DND-41 (cell line): ENCODE data around the gene INTS6.

Experiments used
- EZH2 ChIP-seq: IDR thresholded peaks from 3 replicates; pipeline ENCODE4 v1.6.1; 2012; ENCODE audit warnings: borderline replicate concordance, low read depth, mild to moderate bottlenecking, moderate library complexity, low read length, inconsistent platforms; ENCODE audit not compliant: severe bottlenecking
- TF ChIP-seq, protein P1 (sequence below): IDR thresholded peaks from 2 replicates; pipeline ENCODE4 v1.5.1; 2012; ENCODE audit warnings: borderline replicate concordance, low read length, moderate library complexity, mild to moderate bottlenecking; ENCODE audit not compliant: poor library complexity, severe bottlenecking; ENCODE audit errors: extremely low read depth

- TF ChIP-seq, protein P1, sequence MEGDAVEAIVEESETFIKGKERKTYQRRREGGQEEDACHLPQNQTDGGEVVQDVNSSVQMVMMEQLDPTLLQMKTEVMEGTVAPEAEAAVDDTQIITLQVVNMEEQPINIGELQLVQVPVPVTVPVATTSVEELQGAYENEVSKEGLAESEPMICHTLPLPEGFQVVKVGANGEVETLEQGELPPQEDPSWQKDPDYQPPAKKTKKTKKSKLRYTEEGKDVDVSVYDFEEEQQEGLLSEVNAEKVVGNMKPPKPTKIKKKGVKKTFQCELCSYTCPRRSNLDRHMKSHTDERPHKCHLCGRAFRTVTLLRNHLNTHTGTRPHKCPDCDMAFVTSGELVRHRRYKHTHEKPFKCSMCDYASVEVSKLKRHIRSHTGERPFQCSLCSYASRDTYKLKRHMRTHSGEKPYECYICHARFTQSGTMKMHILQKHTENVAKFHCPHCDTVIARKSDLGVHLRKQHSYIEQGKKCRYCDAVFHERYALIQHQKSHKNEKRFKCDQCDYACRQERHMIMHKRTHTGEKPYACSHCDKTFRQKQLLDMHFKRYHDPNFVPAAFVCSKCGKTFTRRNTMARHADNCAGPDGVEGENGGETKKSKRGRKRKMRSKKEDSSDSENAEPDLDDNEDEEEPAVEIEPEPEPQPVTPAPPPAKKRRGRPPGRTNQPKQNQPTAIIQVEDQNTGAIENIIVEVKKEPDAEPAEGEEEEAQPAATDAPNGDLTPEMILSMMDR = no peak
- no peak for TF ChIP-seq EZH2
Observed at GRCh38 chr13:51339354-51339753, 113.5 kb downstream of the INTS6 start, which contains the start of gene SERPINE3.
